HG03378 (cell line): ENCODE data around the gene SLC1A1.
"Not testable (repeated sequence)": the region's sequence is repeated elsewhere in the genome, so short reads cannot be mapped to it uniquely, and the experiment has no call there.

Source experiments
- ATAC-seq: cut with Tn5 transposase; IDR thresholded peaks from one replicate; pipeline ENCODE4 v1.9.1; 2021; ENCODE audit warnings: mild to moderate bottlenecking, moderate library complexity; ENCODE audit not compliant: unreplicated experiment

Gene SLC1A1

GRCh38 chr9:4540425-4540824, 50.2 kb downstream of the SLC1A1 start:
- ATAC-seq, result no peak

- ATAC-seq, result no peak
Measured at GRCh38 chr9:4541281-4541680, 51.0 kb downstream of the SLC1A1 start.

GRCh38 chr9:4541856-4542255, 51.6 kb downstream of the SLC1A1 start:
- ATAC-seq, result no peak

- not testable (repeated sequence) for ATAC-seq
Measured at GRCh38 chr9:4544714-4545113, 54.4 kb downstream of the SLC1A1 start.

GRCh38 chr9:4547016-4547415, 56.7 kb downstream of the SLC1A1 start:
- no peak for ATAC-seq

- no peak for ATAC-seq
Measured at GRCh38 chr9:4548811-4549725, 58.8 kb downstream of the SLC1A1 start.

GRCh38 chr9:4549751-4550295, 59.6 kb downstream of the SLC1A1 start:
- no peak for ATAC-seq

GRCh38 chr9:4550777-4551484, 60.7 kb downstream of the SLC1A1 start:
- ATAC-seq, result no peak

GRCh38 chr9:4553951-4554381, 63.7 kb downstream of the SLC1A1 start:
- ATAC-seq, result no peak

- no peak for ATAC-seq
Measured at GRCh38 chr9:4555236-4555635, 65.0 kb downstream of the SLC1A1 start.

- ATAC-seq, result no peak
Measured at GRCh38 chr9:4558371-4558998, 68.2 kb downstream of the SLC1A1 start.

- peak; percentile 88 for ATAC-seq
Measured at GRCh38 chr9:4559261-4560182, 69.3 kb downstream of the SLC1A1 start.

- no peak for ATAC-seq
Measured at GRCh38 chr9:4563105-4563504, 72.8 kb downstream of the SLC1A1 start.

GRCh38 chr9:4566806-4567205, 76.5 kb downstream of the SLC1A1 start:
- ATAC-seq, result no peak

- no peak for ATAC-seq
Measured at GRCh38 chr9:4567601-4568000, 77.3 kb downstream of the SLC1A1 start.

- no peak for ATAC-seq
Measured at GRCh38 chr9:4569101-4569500, 78.8 kb downstream of the SLC1A1 start.

- ATAC-seq, result no peak
Measured at GRCh38 chr9:4572184-4572826, 82.0 kb downstream of the SLC1A1 start.

GRCh38 chr9:4573176-4573575, 82.9 kb downstream of the SLC1A1 start:
- no peak for ATAC-seq

GRCh38 chr9:4573634-4574389, 83.5 kb downstream of the SLC1A1 start:
- no peak for ATAC-seq
